ENCODE data around the gene TXNRD3.

- TF ChIP-seq CTCF (IDR thresholded peaks at IDR 0.05) (no peak), POLR2A (IDR thresholded peaks at IDR 0.05) (no peak)
These were observed 16.6 kb upstream of the TXNRD3 start for GRCh38 chr3:126671521-126671920.
